HS-5 (cell line): ENCODE results near the gene NR1I3.
"Not testable (repeated sequence)": the region's sequence is repeated elsewhere in the genome, so short reads cannot be mapped to it uniquely, and the experiment has no call there.

Experiments used
- DNase-seq: peaks from one replicate; pipeline ENCODE4 v3.0.0-alpha.2; 2012; ENCODE audit warnings: low read depth

The NR1I3 gene

GRCh38 chr1:161250100-161250499, 12.1 kb upstream of the NR1I3 start:
- not testable (repeated sequence) for DNase-seq

GRCh38 chr1:161244888-161245287, 6.9 kb upstream of the NR1I3 start:
- DNase-seq, result no peak

GRCh38 chr1:161242313-161242712, 4.3 kb upstream of the NR1I3 start:
- DNase-seq, result peak; percentile 23

- no peak for DNase-seq
These were observed 3.7 kb upstream of the NR1I3 start for GRCh38 chr1:161241682-161242081.

- no peak for DNase-seq
These were observed 1.8 kb downstream of the NR1I3 start for GRCh38 chr1:161235957-161236775.

- no peak for DNase-seq
These were observed 4.9 kb downstream of the NR1I3 start for GRCh38 chr1:161233102-161233501.

- DNase-seq, result no peak
These were observed 7.2 kb downstream of the NR1I3 start for GRCh38 chr1:161230762-161231161.

GRCh38 chr1:161229896-161230295, 8.1 kb downstream of the NR1I3 start:
- no peak for DNase-seq

GRCh38 chr1:161228032-161228431, 10.0 kb downstream of the NR1I3 start:
- DNase-seq, result no peak

- DNase-seq, result no peak
These were observed 10.7 kb downstream of the NR1I3 start for GRCh38 chr1:161227196-161227871.

GRCh38 chr1:161226759-161227158, 11.2 kb downstream of the NR1I3 start:
- DNase-seq, result no peak

GRCh38 chr1:161226320-161226711, 11.7 kb downstream of the NR1I3 start:
- no peak for DNase-seq

GRCh38 chr1:161225534-161226319, 12.3 kb downstream of the NR1I3 start, which contains the start of gene TOMM40L:
Gene TOMM40L, plus strand, starts transcription at chr1:161226060. Its CDS starts 430 bp downstream, at chr1:161226490.
- DNase-seq, result peak; percentile 99

GRCh38 chr1:161225178-161225533, 12.8 kb downstream of the NR1I3 start:
- no peak for DNase-seq

GRCh38 chr1:161224695-161225087, 13.3 kb downstream of the NR1I3 start:
- not testable (repeated sequence) for DNase-seq

GRCh38 chr1:161223805-161224694, 14.0 kb downstream of the NR1I3 start:
- DNase-seq, result no peak

GRCh38 chr1:161222175-161223019, 15.6 kb downstream of the NR1I3 start:
- no peak for DNase-seq

- no peak for DNase-seq
These were observed 18.0 kb downstream of the NR1I3 start for GRCh38 chr1:161220002-161220401.

- DNase-seq, result no peak
These were observed 18.7 kb downstream of the NR1I3 start for GRCh38 chr1:161219078-161219892.
